Stimulated activated CD4-positive, alpha-beta T cell treated with anti-CD3 and anti-CD28 coated beads, Interleukin-1b, Interleukin-23, amount 100 ng/mL, for 48 hours (primary cell): Measurements from ENCODE around the gene LYRM4.

Experiments used
- DNase-seq: peaks from one replicate; pipeline ENCODE4 v3.0.0-alpha.2; 2020

The LYRM4 gene

DNA sequence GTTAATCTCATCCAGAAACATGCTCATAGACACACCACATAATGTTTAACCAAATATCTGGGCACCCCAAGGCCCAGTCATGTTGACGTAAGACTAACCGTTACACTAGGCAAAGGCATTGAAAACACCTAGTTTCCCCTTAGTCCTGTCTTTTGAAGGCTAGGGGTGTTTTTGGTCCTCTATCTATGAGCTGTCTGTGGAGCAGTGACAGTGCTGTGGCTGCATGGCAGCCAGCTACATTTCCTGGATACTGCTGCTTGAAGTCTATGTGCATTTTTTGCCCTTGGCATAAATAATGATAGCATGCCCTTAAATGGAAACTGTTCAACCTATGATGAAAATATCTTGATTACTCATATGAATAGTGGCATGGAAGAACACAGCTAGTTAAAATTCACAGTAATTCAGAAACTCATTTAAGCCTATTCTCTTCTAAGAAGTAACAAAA, 19.2 kb upstream of the LYRM4 start:
- DNase-seq = peak; percentile 70

DNA sequence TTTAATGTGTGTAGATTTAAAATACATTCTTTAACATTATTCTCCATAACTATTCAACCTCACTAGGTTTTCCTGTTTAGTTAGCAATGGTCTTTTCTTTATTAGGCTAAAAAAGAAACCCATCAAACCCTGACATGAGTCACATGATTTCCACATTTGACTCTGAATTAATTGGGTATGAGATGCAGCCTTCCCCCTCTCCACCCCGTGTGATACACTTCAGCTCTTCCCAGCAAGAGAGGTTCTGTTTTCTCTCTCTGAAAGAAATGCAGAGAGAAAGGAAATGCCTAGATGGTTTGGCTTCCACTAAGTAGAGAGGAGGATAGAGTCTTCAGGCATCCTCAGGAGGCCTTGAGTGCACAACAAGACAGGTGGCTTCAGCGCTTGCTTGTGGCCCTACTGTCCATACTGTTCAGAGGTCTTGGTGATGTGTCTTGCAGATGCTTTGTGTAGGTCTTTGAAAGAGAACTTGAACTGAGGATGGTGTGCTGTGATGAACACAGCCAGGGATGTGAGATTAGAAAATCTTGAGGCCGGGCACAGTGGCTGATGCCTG, 17.9 kb upstream of the LYRM4 start:
- no peak for DNase-seq

DNA sequence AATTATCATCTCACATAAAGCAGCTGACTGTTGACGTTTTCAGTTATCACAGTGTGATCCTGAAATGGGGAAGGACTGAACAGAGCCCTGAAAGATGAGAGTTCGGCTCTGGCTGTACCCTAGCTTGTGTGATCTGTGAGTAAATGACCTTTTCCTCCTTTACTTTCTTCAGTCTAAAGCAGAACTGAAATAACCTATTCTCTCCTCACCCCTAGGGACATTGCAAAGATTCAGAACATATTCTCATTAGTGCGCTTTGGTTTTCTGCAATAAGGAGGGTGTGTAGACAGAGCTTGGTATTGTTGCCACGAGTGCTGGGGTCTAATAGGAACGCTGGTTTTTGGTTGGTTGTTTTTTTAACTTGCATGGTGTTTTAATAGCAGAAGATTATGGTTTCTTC, 17.3 kb upstream of the LYRM4 start:
- DNase-seq = no peak

DNA sequence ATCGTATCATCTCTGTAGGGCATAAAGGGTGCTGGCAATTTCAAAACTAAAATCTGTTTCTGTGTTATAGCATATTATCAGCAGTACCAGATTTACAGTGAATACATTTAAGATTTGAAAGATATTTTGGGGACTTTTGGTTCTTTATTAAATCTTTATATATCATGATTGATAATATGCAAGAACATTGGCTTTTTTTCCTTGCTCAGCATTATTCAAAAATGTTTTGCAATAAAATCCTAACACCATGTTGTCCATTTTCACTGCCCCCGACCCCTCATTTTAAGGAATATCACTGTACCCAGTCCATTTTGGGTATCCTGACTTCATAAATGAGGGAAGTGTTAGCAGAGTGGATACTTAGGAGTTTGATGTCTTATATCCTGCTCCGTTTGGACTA, 16.8 kb upstream of the LYRM4 start:
- DNase-seq = no peak

DNA sequence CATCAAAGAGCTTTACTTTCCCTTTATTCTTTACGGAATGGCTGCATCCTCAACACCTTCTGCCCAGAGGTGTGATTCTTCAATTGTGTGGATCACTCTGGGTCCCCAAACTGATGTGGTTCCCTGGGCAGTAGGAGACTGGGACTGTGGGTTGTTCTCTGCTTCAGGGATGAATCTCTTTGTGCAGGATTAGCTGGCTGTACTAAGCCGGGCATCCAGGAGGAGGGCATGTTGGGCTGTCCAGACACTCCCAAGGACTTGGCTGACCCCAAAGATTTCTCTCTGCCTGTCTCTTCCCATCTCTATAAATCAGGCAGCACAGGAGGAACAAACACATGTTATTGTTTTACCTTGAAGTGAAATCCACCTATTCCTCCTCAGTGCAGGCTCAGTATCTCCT, 15.8 kb upstream of the LYRM4 start:
- no peak for DNase-seq

DNA sequence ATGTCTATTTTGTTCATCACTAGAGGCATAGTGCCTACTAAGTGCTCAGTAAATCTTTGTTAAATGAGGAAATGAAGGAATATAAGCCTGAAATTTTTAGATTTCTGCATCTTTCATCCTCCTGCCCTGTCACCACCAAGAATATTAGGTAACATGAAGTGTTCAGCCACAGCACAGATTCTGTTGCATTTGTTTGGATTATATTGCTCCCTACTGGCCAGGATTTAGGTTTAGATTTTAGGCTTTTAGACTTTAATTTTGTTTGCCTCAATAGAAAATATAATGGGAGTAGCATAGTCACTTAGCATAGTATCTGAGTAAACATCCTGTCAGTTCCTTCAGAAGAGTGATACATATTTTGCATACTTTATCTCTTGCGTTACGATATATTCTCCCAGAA, 14.7 kb upstream of the LYRM4 start:
- no peak for DNase-seq

DNA sequence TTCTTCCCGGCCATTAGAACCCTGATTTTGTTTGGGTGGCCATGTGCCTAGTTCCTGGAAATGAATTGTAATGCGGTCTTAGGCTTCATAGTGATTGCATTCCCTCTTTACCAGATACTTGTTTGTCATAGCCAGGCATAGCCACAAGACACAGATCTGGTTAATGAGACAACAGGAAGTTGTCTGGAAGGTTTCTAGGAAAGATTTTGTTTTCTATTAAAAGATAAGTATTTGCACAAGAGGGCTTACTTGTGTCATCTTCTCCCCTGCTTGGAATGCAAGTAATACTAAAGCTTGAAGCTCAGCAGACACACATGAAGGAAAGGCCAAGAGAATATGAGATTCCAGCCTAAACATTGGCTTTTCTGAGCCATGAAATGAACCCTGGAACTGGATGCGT, 13.5 kb upstream of the LYRM4 start:
- DNase-seq = no peak

DNA sequence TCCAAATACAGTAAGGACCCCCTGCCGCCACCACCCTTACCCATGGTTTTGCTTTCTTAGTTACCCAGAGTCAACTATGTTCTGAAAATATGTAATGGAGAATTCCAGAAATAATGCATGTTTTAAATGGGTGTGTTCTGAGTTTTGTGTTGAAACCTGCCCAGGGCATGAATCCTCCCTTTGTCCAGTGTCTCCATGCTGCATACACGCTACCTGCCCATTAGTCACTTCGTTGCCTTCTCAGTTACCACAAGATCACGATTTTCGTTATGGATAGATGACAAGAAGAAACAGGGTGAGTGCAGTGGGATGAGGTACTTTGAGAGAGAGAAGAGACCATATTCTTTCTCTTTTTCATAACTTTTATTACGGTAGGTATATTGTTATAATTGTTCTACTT, 11.2 kb upstream of the LYRM4 start:
- DNase-seq = no peak

DNA sequence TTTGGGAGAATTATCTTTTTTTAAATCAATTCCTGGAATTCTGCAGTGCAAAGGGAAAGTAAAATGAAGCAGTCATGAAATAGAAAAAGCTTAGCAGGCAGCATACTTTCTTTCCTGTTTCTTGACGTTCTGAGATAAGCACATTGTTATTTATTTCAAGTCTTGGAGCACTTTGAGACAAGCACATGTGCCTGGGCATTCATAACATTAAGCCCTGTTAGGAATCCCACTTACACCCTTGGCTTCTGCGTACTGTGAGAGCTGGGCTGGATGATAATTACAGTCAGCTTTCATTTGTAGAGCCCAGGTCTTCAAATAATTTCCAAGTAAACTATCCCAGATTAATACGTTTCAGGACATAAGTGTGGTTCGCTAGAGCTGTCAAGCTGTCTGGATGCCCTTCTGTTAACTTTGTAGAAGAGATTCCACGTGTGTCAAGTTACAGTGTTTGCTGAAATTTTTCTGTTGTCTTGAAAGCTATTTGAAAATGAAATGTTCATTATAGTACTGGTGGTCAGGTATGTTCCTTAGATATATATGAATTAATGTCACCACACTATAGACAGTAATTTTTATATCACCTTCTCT, 9.4 kb upstream of the LYRM4 start:
- DNase-seq = no peak

DNA sequence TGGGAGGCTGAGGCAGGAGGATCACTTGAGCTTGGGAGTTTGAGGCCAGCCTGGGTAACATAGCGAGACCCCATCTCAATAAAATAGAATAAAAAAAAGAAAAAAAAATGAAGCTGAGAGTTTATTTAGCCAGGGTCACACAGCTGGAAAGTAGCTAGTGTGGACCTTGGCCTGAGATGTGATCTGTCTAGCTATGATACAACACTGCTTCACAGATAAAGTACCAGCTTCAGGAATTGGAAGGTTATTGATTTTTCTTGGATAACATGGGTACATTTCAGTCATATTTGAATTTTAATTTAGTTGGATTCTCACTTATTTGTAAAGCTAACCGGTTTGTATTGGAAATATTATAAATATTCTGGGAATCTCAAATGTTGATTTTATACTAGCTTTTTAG, 5.7 kb upstream of the LYRM4 start:
- no peak for DNase-seq

DNA sequence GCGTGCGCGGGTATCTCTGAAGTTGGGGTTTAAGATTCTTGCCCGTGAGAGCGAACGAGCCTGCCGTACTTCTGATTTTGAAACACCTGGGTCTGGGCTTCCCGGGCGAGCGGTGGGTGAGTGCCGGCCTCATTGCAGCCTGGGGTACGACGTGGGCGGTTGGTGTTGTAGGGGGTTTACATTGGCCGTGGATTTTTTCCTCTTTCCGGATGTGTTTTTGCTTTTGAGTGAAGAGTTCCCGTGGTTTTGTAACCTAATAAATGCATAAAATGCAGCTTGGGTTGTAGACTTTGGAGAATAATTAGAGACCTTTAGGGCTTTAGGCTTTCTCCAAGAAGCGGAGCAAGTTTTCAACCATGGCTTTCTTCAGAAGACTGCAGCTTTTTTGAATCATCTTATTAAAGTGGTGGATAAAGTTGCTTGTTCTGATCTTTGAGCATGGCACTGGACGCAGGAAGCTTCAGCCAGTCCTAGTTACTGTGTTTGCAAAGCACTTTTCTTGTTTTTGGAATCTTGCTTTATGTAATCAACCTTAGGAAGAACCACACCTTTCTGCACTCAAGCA, 877 bp upstream of the LYRM4 start:
- DNase-seq = no peak

DNA sequence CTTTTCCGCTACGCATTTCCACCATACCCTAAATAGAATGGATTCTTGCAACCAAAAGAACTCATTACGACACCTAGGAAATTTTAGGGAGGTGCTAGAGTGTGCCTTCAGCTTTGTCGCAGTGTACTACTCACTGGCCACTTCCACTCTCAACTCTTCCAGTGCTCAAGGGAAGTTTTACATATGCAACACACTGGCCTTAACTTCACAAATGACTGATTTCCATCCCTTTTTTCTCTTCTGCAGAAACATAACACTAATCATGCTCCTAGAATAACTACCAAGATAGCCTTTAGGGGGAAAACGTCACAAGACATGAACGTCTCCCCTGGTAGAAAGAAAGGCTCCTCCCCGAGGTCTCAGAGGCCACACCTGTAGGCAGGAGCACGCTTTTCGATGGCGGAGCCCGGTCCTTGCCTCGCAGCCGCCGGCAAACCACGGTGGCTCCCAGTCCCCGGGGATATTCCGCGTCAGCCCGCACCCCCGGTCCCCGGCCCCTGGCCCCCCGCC, 584 bp downstream of the LYRM4 start:
- DNase-seq = peak; percentile 80

DNA sequence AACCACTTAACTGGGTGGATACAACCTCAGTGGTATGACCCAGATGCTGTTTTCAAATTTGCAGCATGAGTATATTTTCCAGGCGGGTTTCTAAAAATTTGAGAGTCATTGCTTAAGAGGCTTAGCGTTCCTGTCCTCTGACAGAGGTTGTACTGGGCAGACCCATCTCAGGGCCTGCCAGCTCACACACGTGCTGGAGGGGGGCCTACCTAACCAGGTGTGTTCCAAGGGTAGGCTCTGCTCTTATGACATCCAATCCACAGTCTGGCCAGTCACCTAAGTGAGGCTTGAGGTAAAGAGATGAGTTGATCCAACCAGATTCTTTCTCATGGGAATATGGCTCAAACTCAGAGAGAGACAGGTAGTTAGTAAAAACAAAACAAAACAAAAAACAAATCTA, 1.3 kb downstream of the LYRM4 start:
- no peak for DNase-seq

DNA sequence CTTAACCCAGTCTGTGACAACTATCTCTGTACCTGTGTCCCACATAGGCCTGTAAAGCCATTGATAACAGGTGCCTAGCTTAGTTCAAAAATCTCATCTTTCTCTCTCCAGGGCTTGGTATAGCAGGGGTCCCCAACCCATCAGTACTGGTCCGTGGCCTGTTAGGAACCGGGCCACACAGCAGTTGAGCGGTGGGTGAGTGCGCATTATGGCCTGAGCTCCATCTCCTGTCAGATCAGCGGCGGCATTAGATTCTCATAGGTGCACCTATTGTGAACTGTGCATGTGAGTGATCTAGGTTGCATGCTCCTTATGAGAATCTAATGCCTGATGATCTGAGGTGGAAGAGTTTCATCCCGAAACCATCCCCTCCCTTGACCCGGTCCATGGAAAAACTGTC, 3.4 kb downstream of the LYRM4 start:
- DNase-seq = no peak

DNA sequence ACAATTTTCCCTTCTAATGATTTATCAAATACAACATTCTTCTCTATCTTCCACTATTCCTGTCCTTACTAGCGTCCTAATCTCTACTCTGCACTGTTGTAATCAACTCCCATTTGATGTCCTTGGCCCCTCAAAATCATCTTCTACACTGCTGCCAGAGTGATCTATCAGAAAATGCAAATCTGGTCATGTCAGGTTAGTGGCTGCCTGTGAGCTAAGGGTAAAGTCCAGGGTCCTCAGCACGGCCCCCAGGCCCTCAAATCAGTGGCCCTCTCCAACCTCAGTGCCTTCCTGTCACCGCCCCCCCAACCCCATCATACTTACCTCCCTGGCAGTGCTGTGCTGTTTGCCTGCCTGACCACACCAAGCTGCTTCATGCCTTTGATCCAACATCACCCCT, 3.8 kb downstream of the LYRM4 start:
- DNase-seq = no peak

DNA sequence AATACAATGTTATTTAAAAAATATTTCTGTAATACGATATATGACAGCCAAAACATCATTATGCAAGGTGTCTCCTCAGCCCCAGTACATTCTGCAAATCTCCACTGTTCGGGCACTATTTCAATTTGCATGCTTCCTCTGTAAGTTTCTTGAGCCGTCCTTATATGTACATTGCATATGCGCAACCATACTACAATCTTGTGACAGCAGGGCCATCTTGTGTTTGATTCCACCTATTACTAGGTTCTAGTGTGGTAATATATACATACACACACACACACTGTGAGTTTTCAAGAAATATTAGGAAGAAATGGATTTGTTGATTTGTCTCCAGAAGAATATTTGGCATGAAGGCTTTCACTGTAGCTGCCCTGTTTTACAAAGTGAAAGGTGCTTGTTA, 9.8 kb downstream of the LYRM4 start:
- DNase-seq = no peak

DNA sequence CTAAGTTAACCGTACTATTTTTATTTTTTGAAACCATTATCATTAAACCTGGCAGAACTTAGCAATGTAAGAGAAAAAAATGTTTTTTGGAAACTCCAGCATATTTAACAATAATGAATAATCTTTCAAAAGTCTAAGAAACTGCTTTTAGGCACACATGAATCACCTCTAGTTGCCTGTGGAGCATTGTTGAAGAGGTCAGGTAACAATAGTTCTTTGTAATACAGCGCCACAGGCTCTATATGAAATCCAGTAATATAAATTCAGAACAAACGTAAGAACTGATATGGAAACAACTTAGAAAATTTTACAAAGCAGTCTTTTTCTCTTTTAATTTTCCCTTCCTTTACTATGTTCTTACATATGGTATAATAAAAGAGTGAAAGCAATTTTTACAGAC, 10.3 kb downstream of the LYRM4 start:
- DNase-seq = no peak

DNA sequence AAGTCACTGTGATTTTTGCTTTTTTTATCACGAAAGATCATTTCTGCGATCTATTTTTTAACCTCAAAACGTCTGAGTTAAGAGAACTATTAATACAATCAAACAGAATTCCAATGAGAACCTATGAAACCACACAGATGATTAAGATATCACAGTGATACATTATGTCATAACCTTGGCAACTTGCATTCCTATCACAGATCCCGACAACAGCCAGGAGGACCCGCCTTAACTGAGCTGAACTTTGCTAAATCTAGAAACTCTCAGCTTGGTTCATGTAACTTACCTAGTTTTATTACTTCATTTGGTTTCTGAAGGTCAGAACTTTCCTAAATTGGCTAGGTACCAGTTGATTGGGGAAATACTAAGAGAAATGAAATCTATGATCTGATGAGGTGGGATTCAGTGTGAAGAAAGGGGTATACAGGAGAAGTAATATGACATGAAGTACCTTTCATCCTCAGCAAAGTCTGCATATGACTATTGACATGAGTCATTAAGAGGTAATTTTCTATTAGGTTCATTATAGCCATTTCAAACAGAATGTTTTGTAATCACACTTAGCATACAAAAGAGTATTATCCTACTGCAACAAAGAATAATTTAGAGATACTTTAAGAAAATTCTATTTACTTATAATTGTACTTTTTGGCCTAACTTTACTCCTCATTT, 11.2 kb downstream of the LYRM4 start:
- no peak for DNase-seq

DNA sequence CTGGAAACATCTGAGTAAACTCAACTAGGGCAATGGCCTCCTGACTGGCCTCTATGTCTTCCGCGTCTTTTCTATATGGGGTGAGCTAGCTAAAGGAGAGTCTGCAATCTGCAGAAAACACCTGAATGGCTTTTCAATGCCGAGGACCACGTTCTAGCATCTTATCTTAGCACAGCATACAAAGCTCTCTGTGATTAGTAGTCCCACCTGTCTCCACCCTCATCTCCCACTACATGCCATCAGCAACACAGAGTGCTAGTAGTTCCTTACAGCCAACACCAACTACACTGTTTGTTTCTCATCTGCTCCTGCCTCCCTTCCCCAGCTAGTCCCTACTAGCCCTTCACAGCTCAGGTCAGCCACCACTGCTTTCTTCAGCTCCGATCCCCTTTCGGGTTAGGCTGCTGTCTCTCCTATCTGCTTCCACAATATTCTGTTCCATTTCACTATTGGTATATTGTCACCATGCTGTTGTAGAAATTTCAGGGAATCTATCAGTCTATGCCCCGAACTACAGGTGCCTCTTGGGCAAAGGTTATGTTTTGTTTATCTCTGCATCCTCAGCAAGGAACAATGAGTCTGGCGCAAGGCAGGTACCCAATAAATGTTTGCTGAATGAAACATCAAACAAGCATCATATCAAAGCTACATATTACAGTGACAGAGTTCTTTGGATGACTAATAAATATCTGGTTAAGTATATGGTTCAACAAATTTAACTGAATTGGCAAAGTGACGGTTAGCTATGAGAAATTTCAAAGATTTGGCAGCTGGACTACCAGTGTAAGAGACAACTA, 12.2 kb downstream of the LYRM4 start:
- DNase-seq = no peak

DNA sequence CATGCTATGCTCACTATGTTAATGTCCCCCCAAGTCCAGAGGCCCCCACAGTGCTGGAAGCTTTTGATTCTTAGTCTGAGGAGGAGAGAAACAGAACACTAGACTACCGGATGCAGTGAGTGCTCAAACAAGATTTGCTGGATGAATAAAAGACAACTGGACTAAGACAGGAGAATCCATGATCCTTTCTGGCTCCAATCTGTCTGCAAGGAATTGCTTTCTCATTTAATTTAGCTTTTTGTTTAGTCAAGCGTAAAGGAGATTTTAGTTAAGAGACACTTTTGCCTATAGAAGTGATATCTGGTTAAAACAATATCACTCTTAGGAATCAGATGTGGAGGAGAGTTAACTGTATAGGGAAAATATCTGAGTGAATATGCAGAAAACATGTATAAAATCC, 13.5 kb downstream of the LYRM4 start:
- DNase-seq = no peak

DNA sequence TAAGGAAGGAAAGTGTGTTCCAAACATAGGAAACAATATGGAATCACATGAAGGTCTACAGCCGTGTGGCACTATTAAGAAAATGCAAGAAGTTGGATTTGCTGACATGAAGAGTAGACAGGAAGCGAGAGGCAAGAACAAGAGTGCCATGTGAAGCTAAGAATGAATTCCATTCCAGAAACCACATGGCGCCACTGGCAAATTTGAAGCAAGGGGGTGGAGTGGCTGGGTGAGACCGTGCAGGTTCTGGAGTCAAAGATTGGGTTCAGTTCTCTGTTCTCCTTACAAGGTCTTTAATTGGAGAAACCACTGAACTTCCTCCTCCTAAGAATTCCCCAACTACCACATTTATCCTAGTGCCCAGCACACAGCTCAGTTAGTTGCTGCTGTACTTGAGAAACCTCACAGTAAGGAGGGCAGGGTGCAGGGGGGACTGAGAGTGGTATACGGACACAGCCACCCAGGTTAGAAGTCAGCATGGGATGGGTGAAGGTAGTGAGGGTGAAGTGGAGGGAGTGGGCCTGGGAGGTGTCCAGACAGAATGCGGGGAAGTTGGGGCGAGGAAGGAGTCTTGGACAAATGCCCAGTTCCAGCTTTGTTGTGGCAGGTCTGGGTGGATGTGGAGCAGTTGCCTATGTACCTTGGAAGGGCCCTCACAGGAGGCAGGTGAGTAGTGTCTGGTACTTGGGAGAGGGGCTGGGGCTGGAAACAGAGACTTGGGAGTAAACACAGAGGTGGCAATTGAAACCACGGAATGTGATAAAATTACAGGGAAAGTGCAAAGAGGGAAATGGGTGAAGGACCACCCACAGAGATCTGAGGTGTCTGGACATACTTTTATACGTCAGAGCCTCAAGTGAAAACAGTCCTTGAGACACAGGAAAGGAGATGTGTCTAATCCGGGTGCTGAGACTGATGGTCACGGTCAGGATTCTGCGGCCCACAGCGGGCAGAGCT, 14.3 kb downstream of the LYRM4 start:
- DNase-seq = no peak

DNA sequence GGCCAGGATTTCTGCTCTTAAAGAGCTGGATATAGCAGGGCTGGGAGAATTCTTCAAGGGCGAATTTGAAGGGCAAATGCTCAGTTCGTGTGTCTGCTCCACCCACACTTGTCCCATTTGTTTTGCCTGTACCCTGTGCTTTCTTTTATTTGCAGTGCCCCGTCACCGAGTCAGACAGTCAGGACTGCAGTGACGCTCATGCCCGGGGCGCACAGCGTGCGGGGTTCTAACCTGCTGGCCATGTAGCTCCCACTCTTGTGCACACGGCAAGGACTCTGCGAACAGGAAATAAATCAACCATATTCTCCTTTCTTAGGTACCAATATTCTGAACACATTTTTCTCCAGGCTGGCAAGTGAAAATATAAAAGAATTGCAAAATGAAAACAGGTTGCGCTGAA, 17.7 kb downstream of the LYRM4 start:
- DNase-seq = no peak
